LNCaP clone FGC (cell line): ENCODE data around the gene PRR14.
"Not testable (repeated sequence)": the region's sequence is repeated elsewhere in the genome, so short reads cannot be mapped to it uniquely, and the experiment has no call there.

ENCODE experiments used
- DNase-seq: peaks from one replicate; pipeline ENCODE4 v3.0.0-alpha.2; 2011; ENCODE audit warnings: low read depth
- H3K4me3 ChIP-seq: 2 replicates; pipeline ENCODE4 v1.5.1; 2011; ENCODE audit warnings: mild to moderate bottlenecking, low read depth, low read length, control low read depth
- CTCF ChIP-seq: IDR thresholded peaks from 2 replicates; pipeline ENCODE4 v1.5.1; 2012; ENCODE audit warnings: mild to moderate bottlenecking; ENCODE audit not compliant: control insufficient read depth, insufficient read depth; ENCODE audit errors: extremely low read depth

PRR14 gene

GRCh38 chr16:30694926-30695693, 44.4 kb downstream of the PRR14 start:
- no peak for DNase-seq
- H3K4me3 ChIP-seq = no peak overlapping the region
- no peak for TF ChIP-seq CTCF

- not testable (repeated sequence) for DNase-seq
Measured at GRCh38 chr16:30696646-30697045, 45.9 kb downstream of the PRR14 start.

GRCh38 chr16:30697264-30698138, 46.7 kb downstream of the PRR14 start:
- H3K4me3 ChIP-seq = peak overlapping the region; percentile 97
- TF ChIP-seq CTCF = no peak
- no peak for DNase-seq

More at GRCh38 chr16:30696646-30697045, 45.9 kb downstream of the PRR14 start:
- H3K4me3 ChIP-seq = not testable (repeated sequence)

GRCh38 chr16:30698139-30698815, 47.5 kb downstream of the PRR14 start:
- H3K4me3 ChIP-seq = peak overlapping the region; percentile 97
- 0 out of 2 replicates have a peak, but pooled peaks have one; percentile 2 for TF ChIP-seq CTCF
- peak; percentile 90 for DNase-seq

GRCh38 chr16:30698816-30699614, 48.3 kb downstream of the PRR14 start, which contains the start of gene SRCAP:
Gene SRCAP, plus strand, starts transcription at chr16:30699171. Its CDS starts 1,654 bp downstream, at chr16:30700825.
- TF ChIP-seq CTCF = no peak
- peak; percentile 42 for DNase-seq
- peak within 1 kb of the TSS; percentile 97 for H3K4me3 ChIP-seq

- H3K4me3 ChIP-seq = peak overlapping the region; percentile 97
- no peak for DNase-seq
- TF ChIP-seq CTCF = no peak
Measured at GRCh38 chr16:30699615-30700099, 48.9 kb downstream of the PRR14 start.
